Endothelial cell of umbilical vein (primary cell): ENCODE measurements around the gene SHFL. TPM values are rescaled to one million over a fixed set of nuclear protein-coding genes. Genes with fewer than 3 reads are reported as not detected.

Experiments
- BruUV-seq: library from RNA; stranded (reverse); fragments of 400-500 nt; replicated peaks from 2 replicates; lab custom pipeline; 2021; lab: Mats Ljungman, UMichigan
- CTCF ChIA-PET: fragments of 300-600, 350-600 bp; sonication (Branson Sonifier 250); formaldehyde crosslinking; loops from one replicate; lab custom pipeline; 2021; ENCODE audit warnings: antibody characterized with exemption, inconsistent platforms; lab: Charles Lee
- POLR2A ChIA-PET: fragments of 300-600, 350-600 bp; sonication (Branson Sonifier 250); formaldehyde crosslinking; loops from one replicate; lab custom pipeline; 2021; ENCODE audit warnings: antibody characterized with exemption, inconsistent platforms; lab: Charles Lee
- DNase-seq: peaks from one replicate; pipeline ENCODE4 v3.0.0-alpha.2; 2011; ENCODE audit warnings: low read depth, low spot score
- FAIRE-seq: peaks from 2 replicates; lab custom pipeline; 2011; peaks lifted over from hg19 to GRCh38; lab: Jason Lieb, UNC
- H2AFZ ChIP-seq: 2 replicates; pipeline ENCODE4 v1.6.0; 2012; ENCODE audit warnings: low read depth, low read length, control low read depth, inconsistent platforms
- H3K27ac ChIP-seq: 2 replicates; pipeline ENCODE4 v1.5.1; 2011; ENCODE audit warnings: low read depth, mild to moderate bottlenecking, control low read depth, low read length, moderate library complexity; ENCODE audit not compliant: insufficient read depth
- H3K27me3 ChIP-seq, 2 experiments: 2 replicates each; pipeline versions ENCODE4 v1.6.0 to v1.6.1; 2011; ENCODE audit warnings: low read length in 2 of 2, mixed read lengths in 1 of 2; ENCODE audit not compliant: control insufficient read depth in 2 of 2, insufficient read depth in 2 of 2
- H3K36me3 ChIP-seq, 2 experiments: 2 replicates in 1 of 2; 3 replicates in 1 of 2; pipeline ENCODE4 v1.5.1; 2011; ENCODE audit warnings: low read length in 2 of 2, mild to moderate bottlenecking in 1 of 2, moderate library complexity in 1 of 2; ENCODE audit not compliant: control insufficient read depth in 2 of 2, insufficient read depth in 2 of 2; ENCODE audit errors: extremely low read depth in 1 of 2
- H3K4me1 ChIP-seq: 3 replicates; pipeline ENCODE4 v1.5.1; 2011; ENCODE audit warnings: mild to moderate bottlenecking, low read length; ENCODE audit not compliant: control insufficient read depth, insufficient read depth; ENCODE audit errors: extremely low read depth
- H3K4me2 ChIP-seq: 2 replicates; pipeline ENCODE4 v1.6.1; 2011; ENCODE audit warnings: low read length, control low read depth, mixed read lengths; ENCODE audit not compliant: insufficient read depth
- H3K4me3 ChIP-seq, 3 experiments: fragments of 200-600 bp in 1 of 3; sonication (generic), shearing (Covaris generic) in 1 of 3; replicated peaks in 1 of 3; 2 replicates each; pipeline ENCODE4 v1.5.1; 2011 to 2016; ENCODE audit warnings: control low read depth in 3 of 3, low read length in 3 of 3, mild to moderate bottlenecking in 2 of 3, inconsistent platforms in 1 of 3, low read depth in 1 of 3, moderate library complexity in 1 of 3; ENCODE audit not compliant: insufficient read depth in 1 of 3
- H3K79me2 ChIP-seq: 2 replicates; pipeline ENCODE4 v1.6.0; 2012; ENCODE audit warnings: low read length, inconsistent platforms; ENCODE audit not compliant: control insufficient read depth, insufficient read depth
- H3K9ac ChIP-seq: replicated peaks from 2 replicates; pipeline ENCODE3; 2011; ENCODE audit warnings: low read length, control low read depth; ENCODE audit not compliant: insufficient read depth; ENCODE audit errors: extremely low read depth
- H3K9me1 ChIP-seq: replicated peaks from 3 replicates; pipeline ENCODE4 v1.6.0; 2011; ENCODE audit warnings: mild to moderate bottlenecking, low read length; ENCODE audit not compliant: control insufficient read depth, insufficient read depth; ENCODE audit errors: extremely low read depth
- H3K9me3 ChIP-seq: replicated peaks from 2 replicates; pipeline ENCODE4 v1.5.1; 2012; ENCODE audit warnings: low read length, inconsistent platforms; ENCODE audit not compliant: control insufficient read depth, insufficient read depth
- H4K20me1 ChIP-seq: replicated peaks from 2 replicates; pipeline ENCODE3; 2011; ENCODE audit warnings: mild to moderate bottlenecking, low read length; ENCODE audit not compliant: control insufficient read depth, insufficient read depth; ENCODE audit errors: extremely low read depth
- CTCF ChIP-seq, 2 donors: IDR thresholded peaks; 1 replicate in 1 of 2; 2 replicates in 1 of 2; pipeline ENCODE4 v1.5.1; 2011; ENCODE audit warnings: low read length in 2 of 2, mild to moderate bottlenecking in 2 of 2, moderate library complexity in 2 of 2, control low read depth in 1 of 2, inconsistent platforms in 1 of 2, low read depth in 1 of 2; ENCODE audit not compliant: insufficient read depth in 1 of 2; ENCODE audit errors: extremely low read depth in 1 of 2
- EZH2 ChIP-seq: IDR thresholded peaks from 2 replicates; pipeline ENCODE4 v1.6.1; 2012; ENCODE audit warnings: borderline replicate concordance, low read depth, mild to moderate bottlenecking, moderate library complexity, low read length, inconsistent platforms; ENCODE audit not compliant: severe bottlenecking
- FOS ChIP-seq: IDR thresholded peaks from 2 replicates; pipeline ENCODE4 v1.6.1; 2011; ENCODE audit warnings: mild to moderate bottlenecking, low read length, moderate library complexity, borderline replicate concordance; ENCODE audit not compliant: insufficient read depth
- GATA2 ChIP-seq: IDR thresholded peaks from 2 replicates; pipeline ENCODE4 v1.7.0; 2011; ENCODE audit warnings: low read depth, mild to moderate bottlenecking, moderate library complexity, mixed read lengths, low read length; ENCODE audit not compliant: insufficient read length, insufficient read depth
- JUN ChIP-seq: IDR thresholded peaks from 2 replicates; pipeline ENCODE4 v1.6.1; 2011; ENCODE audit warnings: borderline replicate concordance, low read depth; ENCODE audit not compliant: insufficient read length, insufficient read depth
- MAX ChIP-seq: IDR thresholded peaks from 2 replicates; pipeline ENCODE4 v1.6.1; 2011; ENCODE audit not compliant: insufficient read depth, insufficient read length
- MYC ChIP-seq: IDR thresholded peaks from one replicate; pipeline ENCODE4 v1.6.1; 2011; ENCODE audit warnings: mild to moderate bottlenecking, low read depth, low read length
- POLR2A ChIP-seq: IDR thresholded peaks from 2 replicates; pipeline ENCODE4 v1.6.1; 2012; ENCODE audit warnings: low read depth, mild to moderate bottlenecking, control low read depth, low read length
- POLR2AphosphoS5 ChIP-seq: IDR thresholded peaks from 2 replicates; pipeline ENCODE4 v1.6.1; 2012; ENCODE audit warnings: low read depth, mild to moderate bottlenecking, control low read depth, low read length, moderate library complexity; ENCODE audit not compliant: insufficient read depth
- dilution Hi-C: fragments of 300-500 bp; cut with MboI; formaldehyde crosslinking; loops from one replicate; pipeline ENCODE4 v1.15.0; 2019; ENCODE audit warnings: low sequenced_read_pairs; ENCODE audit not compliant: extremely low pct_ligation_motif_present
- intact Hi-C: fragments of 100-400 bp; cut with micrococcal nuclease; formaldehyde crosslinking; loops from one replicate; pipeline ENCODE4 v1.10.0; 2022
- polyA plus RNA-seq, 4 experiments: library from polyadenylated mRNA; depleted of rRNA in 3 of 4; stranded (reverse) in 3 of 4; unstranded in 1 of 4; fragments of >200 nt; gene quantifications; 2 replicates each; pipeline versions ENCODE4 v1.2.1 to v1.2.3, GENCODE V29; 2011 to 2012; ENCODE audit warnings: missing spikeins in 1 of 4
- total RNA-seq: library from RNA; stranded (reverse); gene quantifications from 2 replicates; pipeline ENCODE4 v1.2.3, GENCODE V29; 2021

The SHFL gene
- total and polyA plus RNA-seq, 2 donors (not counting 3 experiments of a cell fraction or from before 2014, with no cell fraction given): 34.4 to 36.9 TPM

DNA sequence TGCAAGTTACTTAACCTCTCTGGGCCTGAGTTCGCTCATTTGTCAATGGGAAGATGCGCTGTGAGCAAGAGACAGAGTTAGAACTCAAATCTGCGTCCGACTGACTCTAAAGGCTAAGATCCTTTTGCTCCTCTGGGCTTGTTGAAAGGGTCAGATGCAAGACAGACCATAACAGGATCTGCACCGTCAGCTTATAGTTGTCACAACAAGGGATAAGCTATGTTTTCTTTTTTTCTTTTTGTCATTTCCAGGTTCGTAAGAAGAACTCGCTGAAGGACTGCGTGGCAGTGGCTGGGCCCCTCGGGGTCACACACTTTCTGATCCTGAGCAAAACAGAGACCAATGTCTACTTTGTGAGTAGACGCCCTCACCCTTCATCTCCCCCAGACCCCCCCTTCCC is 21.1 kb downstream of the SHFL start:
- CTCF ChIA-PET: interaction anchor here (0.6 to 2.1 kb wide), 2 partner anchors 12 to 125 kb away, joined by 3 to 13 read pairs; no protein-coding TSS in a partner anchor
- no TSS peak for BruUV-seq

DNA sequence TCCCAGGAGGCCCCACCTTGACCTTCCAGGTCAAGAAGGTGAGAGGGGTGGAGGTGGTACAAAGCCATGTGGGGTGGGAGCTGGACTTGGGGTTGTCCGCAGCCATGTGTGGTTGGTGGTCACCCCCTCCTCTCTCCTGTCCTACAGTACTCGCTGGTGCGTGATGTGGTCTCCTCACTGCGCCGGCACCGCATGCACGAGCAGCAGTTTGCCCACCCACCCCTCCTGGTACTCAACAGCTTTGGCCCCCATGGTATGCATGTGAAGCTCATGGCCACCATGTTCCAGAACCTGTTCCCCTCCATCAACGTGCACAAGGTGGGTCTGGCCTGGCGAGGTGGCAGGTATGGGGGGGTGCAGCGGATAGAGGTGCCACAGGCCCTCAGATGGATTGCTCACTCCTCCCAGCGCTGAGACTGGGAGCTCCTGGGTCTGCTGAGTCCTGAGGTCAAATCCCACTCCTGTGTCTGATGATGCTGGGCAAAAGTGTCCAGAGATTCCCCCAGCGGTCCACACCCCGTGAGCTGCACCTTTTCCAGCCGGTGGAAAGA is 21.8 kb downstream of the SHFL start:
- Histone ChIP-seq H3K4me3 (no peak overlapping the region), H3K9me1 (no peaks in the 10 kb centered on the region), H3K27ac (no peak overlapping the region), H3K9me3 (no peaks in the 10 kb centered on the region), H3K4me2 (no peak overlapping the region), H3K27me3 (no peaks in the 10 kb centered on the region), H2AFZ (no peak overlapping the region), H3K4me1 (peaks cover 9% of the 10 kb centered on the region), H4K20me1 (no peaks in the 10 kb centered on the region), H3K79me2 (peaks cover 28% of the 10 kb centered on the region), H3K36me3 (peaks cover 8 to 31% of the 10 kb centered on the region in 2 experiments), H3K9ac (no peak overlapping the region)
- ChIA-PET POLR2A (no interaction called here), CTCF (interaction anchor here (0.6 to 1.0 kb wide), 2 partner anchors 12 to 124 kb away, joined by 3 read pairs; no protein-coding TSS in a partner anchor)
- no TSS peak for BruUV-seq
- FAIRE-seq: no peak
- dilution Hi-C loops (no loop called here), intact Hi-C loops (loop anchor here (10.0 kb wide), 1 partner anchor 87 kb away; the partner anchor contains the start of gene DNMT1)
- TF ChIP-seq MAX: no peak
- TF ChIP-seq POLR2AphosphoS5: no peak
- TF ChIP-seq CTCF (IDR thresholded peaks at IDR 0.05; ENCODE audit: extremely low read depth in 1 of 2, insufficient read depth in 1 of 2, low read depth in 1 of 2, low read length in 2 of 2): no peak
- TF ChIP-seq JUN: no peak
- TF ChIP-seq FOS: no peak
- no peak for TF ChIP-seq POLR2A
- no peak for TF ChIP-seq GATA2
- TF ChIP-seq EZH2: no peak
- no peak for TF ChIP-seq MYC
- DNase-seq: no peak

More for the DNA sequence above, 21.1 kb downstream of the SHFL start:
- DNase-seq (no peak), FAIRE-seq (no peak)
- Histone ChIP-seq H3K27ac (peak overlapping the region; percentile 50), H3K4me3 (peak overlapping the region; percentile 87 to 98 (median 95)), H3K9me1 (no peaks in the 10 kb centered on the region), H3K36me3 (peaks cover 8 to 31% of the 10 kb centered on the region in 2 experiments), H3K9me3 (no peaks in the 10 kb centered on the region), H3K4me1 (peaks cover 9% of the 10 kb centered on the region), H2AFZ (no peak overlapping the region), H3K9ac (peak overlapping the region; percentile 85), H4K20me1 (no peaks in the 10 kb centered on the region), H3K4me2 (peak overlapping the region; percentile 95), H3K27me3 (no peaks in the 10 kb centered on the region), H3K79me2 (peaks cover 28% of the 10 kb centered on the region)
- dilution Hi-C loops: no loop called here
- intact Hi-C loops: loop anchor here (10.0 kb wide), 1 partner anchor 88 kb away; the partner anchor contains the start of gene DNMT1
- POLR2A ChIA-PET: interaction anchor here (1.9 kb wide), 1 partner anchor 11 kb away, joined by 11 read pairs; no protein-coding TSS in a partner anchor
- TF ChIP-seq MYC (no peak), MAX (no peak), FOS (no peak)
